GM23248 (cell line): ENCODE results near the gene KDM6A. TPM values are rescaled to one million over a fixed set of nuclear protein-coding genes. Genes with fewer than 3 reads are reported as not detected.

Source experiments
- DNase-seq: peaks from one replicate; pipeline ENCODE4 v3.0.0-alpha.2; 2015
- H2AFZ ChIP-seq: fragments of 200-600 bp; sonication (generic); 2 replicates; pipeline ENCODE4 v1.6.1; 2016; ENCODE audit warnings: antibody characterized with exemption
- H3F3A ChIP-seq: fragments of 200-600 bp; sonication (generic); 2 replicates; pipeline ENCODE4 v1.6.1; 2016; ENCODE audit warnings: mild to moderate bottlenecking, antibody characterized with exemption, mixed run types; ENCODE audit not compliant: insufficient read depth
- H3K27ac ChIP-seq: fragments of 200-600 bp; sonication (generic); 2 replicates; pipeline ENCODE4 v1.5.1; 2016; ENCODE audit warnings: mild to moderate bottlenecking
- H3K27me3 ChIP-seq: fragments of 200-600 bp; sonication (generic); replicated peaks from 2 replicates; pipeline ENCODE4 v1.6.1; 2016; ENCODE audit warnings: mild to moderate bottlenecking; ENCODE audit not compliant: insufficient read depth
- H3K36me3 ChIP-seq: fragments of 200-600 bp; sonication (generic); 2 replicates; pipeline ENCODE4 v1.6.1; 2016; ENCODE audit warnings: low read depth, mild to moderate bottlenecking
- H3K4me1 ChIP-seq: fragments of 200-600 bp; sonication (generic); 2 replicates; pipeline ENCODE4 v1.6.1; 2016; ENCODE audit warnings: mild to moderate bottlenecking; ENCODE audit not compliant: insufficient read depth
- H3K4me2 ChIP-seq: fragments of 200-600 bp; sonication (generic); one replicate; pipeline ENCODE4 v1.6.1; 2016; ENCODE audit warnings: mild to moderate bottlenecking; ENCODE audit not compliant: unreplicated experiment
- H3K4me3 ChIP-seq: fragments of 200-600 bp; sonication (generic); 2 replicates; pipeline ENCODE4 v1.5.1; 2016; ENCODE audit warnings: mild to moderate bottlenecking
- H3K79me2 ChIP-seq: fragments of 200-600 bp; sonication (generic); 2 replicates; pipeline ENCODE4 v1.6.1; 2016; ENCODE audit warnings: mild to moderate bottlenecking; ENCODE audit not compliant: insufficient read depth
- H3K9ac ChIP-seq: fragments of 200-600 bp; sonication (generic); 2 replicates; pipeline ENCODE4 v1.6.1; 2016; ENCODE audit warnings: mild to moderate bottlenecking
- H3K9me2 ChIP-seq: fragments of 200-600 bp; sonication (generic); 2 replicates; pipeline ENCODE4 v1.6.1; 2016; ENCODE audit warnings: mixed run types, mild to moderate bottlenecking, moderate library complexity; ENCODE audit not compliant: insufficient read depth
- H3K9me3 ChIP-seq: fragments of 200-600 bp; sonication (generic); one replicate; pipeline ENCODE4 v1.6.1; 2017; ENCODE audit warnings: low read depth
- H4K20me1 ChIP-seq: fragments of 200-600 bp; sonication (generic); 2 replicates; pipeline ENCODE4 v1.6.0; 2016; ENCODE audit not compliant: insufficient read depth
- EZH2 ChIP-seq: fragments of 200-600 bp; sonication (generic); IDR thresholded peaks from 2 replicates; pipeline ENCODE4 v1.6.1; 2018; ENCODE audit warnings: antibody characterized with exemption, mild to moderate bottlenecking; ENCODE audit not compliant: insufficient read depth, poor library complexity, severe bottlenecking
- EZH2phosphoT487 ChIP-seq: fragments of 200-600 bp; sonication (generic); IDR thresholded peaks from 2 replicates; pipeline ENCODE4 v1.6.1; 2018; ENCODE audit warnings: antibody characterized with exemption, moderate library complexity, mild to moderate bottlenecking, low read depth; ENCODE audit not compliant: insufficient read depth
- WGBS, 2 experiments: methylation state at CpG; one replicate each; pipeline ENCODE4 v1.1.6; 2015 to 2017; ENCODE audit warnings: low lambda C conversion rate in 2 of 2, low coverage in 1 of 2; ENCODE audit errors: missing lambda C conversion rate in 2 of 2; 5-methylcytosine and 5-hydroxymethylcytosine counted together
- in situ Hi-C: fragments of 300-500 bp; cut with MboI; formaldehyde crosslinking; loops from 2 replicates; pipeline ENCODE4 v1.15.0; 2020
- polyA plus RNA-seq: library from polyadenylated mRNA; unstranded; fragments of >200 nt; fragmentation: Nextera tagmentation; extraction: Ambion mirVana; gene quantifications from 2 replicates; pipeline ENCODE4 v1.2.1, GENCODE V29; 2016
- total RNA-seq: library from RNA; depleted of rRNA; stranded (reverse); fragments of >200 nt; shearing (Covaris generic); gene quantifications from 2 replicates; pipeline ENCODE4 v1.2.3, GENCODE V29; 2014

The KDM6A gene
- total and polyA plus RNA-seq, 2 experiments from 2014 or later, result 5.8 to 12.0 TPM

- H3K9me2 ChIP-seq, result no peaks in the 10 kb centered on the region
- no peak overlapping the region for H3K4me2 ChIP-seq
- no peaks in the 10 kb centered on the region for H3K36me3 ChIP-seq
- in situ Hi-C loops, result loop anchor here (25.0 kb wide), 1 partner anchor 100 kb away; no protein-coding TSS in a partner anchor
- no peaks in the 10 kb centered on the region for H3K27me3 ChIP-seq
- no peak overlapping the region for H2AFZ ChIP-seq
- H3F3A ChIP-seq, result no peaks in the 10 kb centered on the region
- H3K79me2 ChIP-seq, result no peaks in the 10 kb centered on the region
- H4K20me1 ChIP-seq, result no peaks in the 10 kb centered on the region
- H3K9me3 ChIP-seq, result no peaks in the 10 kb centered on the region
- DNase-seq, result no peak
- no peak overlapping the region for H3K9ac ChIP-seq
- no peak overlapping the region for H3K27ac ChIP-seq
- no peak overlapping the region for H3K4me3 ChIP-seq
- TF ChIP-seq EZH2phosphoT487 (no peak), EZH2 (no peak)
- H3K4me1 ChIP-seq, result no peaks in the 10 kb centered on the region
Measured at GRCh38 chrX:45137531-45137930, 264.5 kb downstream of the KDM6A start.

- 70 to 76% methylated on average over 2 to 4 of the region's 4 CpGs for WGBS, 2 experiments
- Histone ChIP-seq H2AFZ (no peak overlapping the region), H3K4me1 (no peaks in the 10 kb centered on the region), H3K27me3 (no peaks in the 10 kb centered on the region), H3K9ac (no peak overlapping the region), H3K27ac (no peak overlapping the region), H3K9me3 (no peaks in the 10 kb centered on the region), H3K79me2 (no peaks in the 10 kb centered on the region), H3F3A (no peaks in the 10 kb centered on the region), H3K36me3 (no peaks in the 10 kb centered on the region), H3K9me2 (no peaks in the 10 kb centered on the region), H4K20me1 (no peaks in the 10 kb centered on the region), H3K4me2 (no peak overlapping the region), H3K4me3 (no peak overlapping the region)
- in situ Hi-C loops, result loop anchor here (25.0 kb wide), 1 partner anchor 101 kb away; no protein-coding TSS in a partner anchor
- no peak for DNase-seq
- TF ChIP-seq EZH2 (no peak), EZH2phosphoT487 (no peak)
Measured at GRCh38 chrX:45138525-45138924, 265.5 kb downstream of the KDM6A start.

GRCh38 chrX:45140812-45141211 lies 267.8 kb downstream of the KDM6A start:
- Histone ChIP-seq H3K4me2 (no peak overlapping the region), H3F3A (no peaks in the 10 kb centered on the region), H4K20me1 (no peaks in the 10 kb centered on the region), H3K27ac (no peak overlapping the region), H3K27me3 (no peaks in the 10 kb centered on the region), H3K4me1 (no peaks in the 10 kb centered on the region), H3K79me2 (no peaks in the 10 kb centered on the region), H3K4me3 (no peak overlapping the region), H3K36me3 (no peaks in the 10 kb centered on the region), H3K9me3 (no peaks in the 10 kb centered on the region), H3K9ac (no peak overlapping the region), H3K9me2 (no peaks in the 10 kb centered on the region), H2AFZ (no peak overlapping the region)
- 51 to 67% methylated on average over 4 of the region's 4 CpGs for WGBS, 2 experiments
- DNase-seq, result no peak
- TF ChIP-seq EZH2, result no peak
- TF ChIP-seq EZH2phosphoT487, result no peak
- in situ Hi-C loops, result loop anchor here (25.0 kb wide), 1 partner anchor 104 kb away; no protein-coding TSS in a partner anchor

- Histone ChIP-seq H3K27me3 (no peaks in the 10 kb centered on the region), H3K4me3 (no peak overlapping the region), H3K27ac (no peak overlapping the region), H3K79me2 (no peaks in the 10 kb centered on the region), H3K4me2 (no peak overlapping the region), H3K36me3 (no peaks in the 10 kb centered on the region), H3F3A (no peaks in the 10 kb centered on the region), H4K20me1 (no peaks in the 10 kb centered on the region), H3K9ac (no peak overlapping the region), H3K9me3 (no peaks in the 10 kb centered on the region), H2AFZ (no peak overlapping the region), H3K9me2 (no peaks in the 10 kb centered on the region), H3K4me1 (no peaks in the 10 kb centered on the region)
- in situ Hi-C loops, result loop anchor here (25.0 kb wide), 1 partner anchor 105 kb away; no protein-coding TSS in a partner anchor
- TF ChIP-seq EZH2, result no peak
- TF ChIP-seq EZH2phosphoT487, result no peak
- DNase-seq, result no peak
Measured at GRCh38 chrX:45142185-45142584, 269.2 kb downstream of the KDM6A start.

- Histone ChIP-seq H4K20me1 (no peaks in the 10 kb centered on the region), H3K9me3 (no peaks in the 10 kb centered on the region), H3K36me3 (no peaks in the 10 kb centered on the region), H3K79me2 (no peaks in the 10 kb centered on the region), H3K4me3 (no peak overlapping the region), H3F3A (no peaks in the 10 kb centered on the region), H2AFZ (no peak overlapping the region), H3K4me1 (no peaks in the 10 kb centered on the region), H3K27me3 (no peaks in the 10 kb centered on the region), H3K4me2 (no peak overlapping the region), H3K9ac (no peak overlapping the region), H3K9me2 (no peaks in the 10 kb centered on the region), H3K27ac (no peak overlapping the region)
- in situ Hi-C loops, result loop anchor here (25.0 kb wide), 1 partner anchor 106 kb away; no protein-coding TSS in a partner anchor
- WGBS, 2 experiments, result 69 to 74% methylated on average over 3 of the region's 3 CpGs
- TF ChIP-seq EZH2, result no peak
- no peak for TF ChIP-seq EZH2phosphoT487
- no peak for DNase-seq
Measured at GRCh38 chrX:45143455-45143854, 270.5 kb downstream of the KDM6A start.
